ENCODE measurements around the gene ULK4.
"Not testable (repeated sequence)": the region's sequence is repeated elsewhere in the genome, so short reads cannot be mapped to it uniquely, and the experiment has no call there.

- not testable (repeated sequence) for TF ChIP-seq GABPA (IDR thresholded peaks at IDR 0.05; ENCODE audit: borderline replicate concordance, insufficient read depth, low read length); SIX5 (IDR thresholded peaks at IDR 0.05; ENCODE audit: low read depth, low read length); POLR2A (IDR thresholded peaks at IDR 0.05; ENCODE audit: control extremely low read depth in 1 of 2, low read depth in 2 of 2, low read length in 2 of 2); CTCF (IDR thresholded peaks at IDR 0.05; ENCODE audit: control extremely low read depth in 1 of 3, insufficient read depth in 1 of 3, low read depth in 1 of 3, low read length in 3 of 3); YY1 (IDR thresholded peaks at IDR 0.05; ENCODE audit: low read depth, low read length); NRF1 (IDR thresholded peaks at IDR 0.05; ENCODE audit: low read depth, low read length); CHD1 (IDR thresholded peaks at IDR 0.05; ENCODE audit: low read depth, low read length)
These were observed 120.8 kb downstream of the ULK4 start for GRCh38 chr3:41840936-41841668.

Measured in H1 (cell line).